ENCODE measurements around the gene LRRC53.

LRRC53 gene

GRCh38 chr1:74422421-74423292 is 89.8 kb downstream of the LRRC53 start:
- Histone ChIP-seq H3K4me1 (ENCODE audit: control insufficient read depth in 2 of 2, insufficient read depth in 2 of 2, low read length in 2 of 2) (no peaks in the 10 kb centered on the region), H3K27me3 (ENCODE audit: control insufficient read depth in 2 of 2, insufficient read depth in 2 of 2, low read length in 2 of 2) (no peaks in the 10 kb centered on the region), H3K36me3 (ENCODE audit: control insufficient read depth in 2 of 2, insufficient read depth in 2 of 2, low read length in 2 of 2) (no peaks in the 10 kb centered on the region), H3K9me3 (ENCODE audit: control insufficient read depth in 2 of 2, low read length in 2 of 2) (no peaks in the 10 kb centered on the region), H3K27ac (ENCODE audit: low read depth in 2 of 2, low read length in 2 of 2) (no peak overlapping the region), H3K4me3 (ENCODE audit: low read length in 2 of 2) (no peak overlapping the region), H3K9ac (ENCODE audit: low read depth in 1 of 2, low read length in 2 of 2) (no peak overlapping the region)

GRCh38 chr1:74420467-74420866 is 91.9 kb downstream of the LRRC53 start:
- no peaks in the 10 kb centered on the region for H3K4me1 ChIP-seq (ENCODE audit: control insufficient read depth in 2 of 2, insufficient read depth in 2 of 2, low read length in 2 of 2)
- H3K4me3 ChIP-seq (ENCODE audit: low read length in 2 of 2): no peak overlapping the region
- H3K36me3 ChIP-seq (ENCODE audit: control insufficient read depth in 2 of 2, insufficient read depth in 2 of 2, low read length in 2 of 2): no peaks in the 10 kb centered on the region
- H3K27me3 ChIP-seq (ENCODE audit: control insufficient read depth in 2 of 2, insufficient read depth in 2 of 2, low read length in 2 of 2): no peaks in the 10 kb centered on the region
- no peak overlapping the region for H3K9ac ChIP-seq (ENCODE audit: low read depth in 1 of 2, low read length in 2 of 2)
- H3K27ac ChIP-seq (ENCODE audit: low read depth in 2 of 2, low read length in 2 of 2): no peak overlapping the region
- no peaks in the 10 kb centered on the region for H3K9me3 ChIP-seq (ENCODE audit: control insufficient read depth in 2 of 2, low read length in 2 of 2)

Data from mucosa of rectum (tissue), 2 donors.